Measurements from ENCODE around the gene PCF11.

Gene PCF11, protein sequence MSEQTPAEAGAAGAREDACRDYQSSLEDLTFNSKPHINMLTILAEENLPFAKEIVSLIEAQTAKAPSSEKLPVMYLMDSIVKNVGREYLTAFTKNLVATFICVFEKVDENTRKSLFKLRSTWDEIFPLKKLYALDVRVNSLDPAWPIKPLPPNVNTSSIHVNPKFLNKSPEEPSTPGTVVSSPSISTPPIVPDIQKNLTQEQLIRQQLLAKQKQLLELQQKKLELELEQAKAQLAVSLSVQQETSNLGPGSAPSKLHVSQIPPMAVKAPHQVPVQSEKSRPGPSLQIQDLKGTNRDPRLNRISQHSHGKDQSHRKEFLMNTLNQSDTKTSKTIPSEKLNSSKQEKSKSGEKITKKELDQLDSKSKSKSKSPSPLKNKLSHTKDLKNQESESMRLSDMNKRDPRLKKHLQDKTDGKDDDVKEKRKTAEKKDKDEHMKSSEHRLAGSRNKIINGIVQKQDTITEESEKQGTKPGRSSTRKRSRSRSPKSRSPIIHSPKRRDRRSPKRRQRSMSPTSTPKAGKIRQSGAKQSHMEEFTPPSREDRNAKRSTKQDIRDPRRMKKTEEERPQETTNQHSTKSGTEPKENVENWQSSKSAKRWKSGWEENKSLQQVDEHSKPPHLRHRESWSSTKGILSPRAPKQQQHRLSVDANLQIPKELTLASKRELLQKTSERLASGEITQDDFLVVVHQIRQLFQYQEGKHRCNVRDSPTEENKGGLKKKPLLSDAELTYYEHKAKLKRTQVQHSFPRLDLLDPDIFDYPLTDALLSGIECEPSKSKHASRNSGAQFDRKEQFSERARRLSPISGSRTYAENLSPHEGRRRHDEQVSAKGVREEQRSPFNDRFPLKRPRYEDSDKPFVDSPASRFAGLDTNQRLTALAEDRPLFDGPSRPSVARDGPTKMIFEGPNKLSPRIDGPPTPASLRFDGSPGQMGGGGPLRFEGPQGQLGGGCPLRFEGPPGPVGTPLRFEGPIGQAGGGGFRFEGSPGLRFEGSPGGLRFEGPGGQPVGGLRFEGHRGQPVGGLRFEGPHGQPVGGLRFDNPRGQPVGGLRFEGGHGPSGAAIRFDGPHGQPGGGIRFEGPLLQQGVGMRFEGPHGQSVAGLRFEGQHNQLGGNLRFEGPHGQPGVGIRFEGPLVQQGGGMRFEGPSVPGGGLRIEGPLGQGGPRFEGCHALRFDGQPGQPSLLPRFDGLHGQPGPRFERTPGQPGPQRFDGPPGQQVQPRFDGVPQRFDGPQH (N-terminal part only)

DNA sequence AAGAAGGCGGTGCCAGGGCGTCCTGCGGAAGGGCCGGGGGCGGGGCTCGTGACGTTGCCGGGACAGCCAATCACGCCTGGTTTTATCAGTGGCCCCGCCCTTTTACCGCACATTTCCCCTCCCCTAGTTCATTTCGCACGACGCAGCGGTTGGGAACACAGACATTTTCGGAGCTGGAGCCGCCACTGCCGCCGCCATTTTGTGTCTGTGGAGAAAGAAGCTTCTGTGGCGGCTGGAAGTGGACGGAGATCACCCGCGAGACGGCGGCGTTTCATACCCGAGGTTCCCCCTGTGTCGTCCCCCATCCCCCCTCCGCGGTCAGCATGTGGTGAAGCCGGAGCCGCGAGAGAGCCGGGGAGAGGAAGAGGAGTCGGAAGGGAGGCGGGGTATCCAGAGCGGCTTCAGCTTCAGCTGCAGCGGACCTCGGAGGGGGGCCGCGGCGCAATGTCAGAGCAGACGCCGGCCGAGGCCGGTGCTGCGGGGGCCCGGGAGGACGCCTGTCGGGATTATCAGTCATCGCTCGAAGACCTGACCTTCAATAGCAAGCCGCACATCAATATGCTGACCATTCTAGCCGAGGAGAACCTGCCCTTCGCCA lies at the start of gene PCF11:
TSS of gene PCF11 (plus strand) at position 136 of the 598 bp plus-strand sequence. CDS start at position 445, 309 bp downstream.
- Mint-ChIP-seq H3K9me3 (no peaks in the 10 kb centered on the region), H3K4me1 (peaks cover 28% of the 10 kb centered on the region), H3K27ac (peak within 1 kb of the TSS; percentile 99 to 100 (median 100)), H3K4me3 (peak within 1 kb of the TSS; percentile 98 to 100 (median 99)), H3K36me3 (ENCODE audit: low read depth) (peaks cover 27% of the 10 kb centered on the region), H3K27me3 (ENCODE audit: low read depth) (no peaks in the 10 kb centered on the region)
- TF ChIP-seq, protein P1, sequence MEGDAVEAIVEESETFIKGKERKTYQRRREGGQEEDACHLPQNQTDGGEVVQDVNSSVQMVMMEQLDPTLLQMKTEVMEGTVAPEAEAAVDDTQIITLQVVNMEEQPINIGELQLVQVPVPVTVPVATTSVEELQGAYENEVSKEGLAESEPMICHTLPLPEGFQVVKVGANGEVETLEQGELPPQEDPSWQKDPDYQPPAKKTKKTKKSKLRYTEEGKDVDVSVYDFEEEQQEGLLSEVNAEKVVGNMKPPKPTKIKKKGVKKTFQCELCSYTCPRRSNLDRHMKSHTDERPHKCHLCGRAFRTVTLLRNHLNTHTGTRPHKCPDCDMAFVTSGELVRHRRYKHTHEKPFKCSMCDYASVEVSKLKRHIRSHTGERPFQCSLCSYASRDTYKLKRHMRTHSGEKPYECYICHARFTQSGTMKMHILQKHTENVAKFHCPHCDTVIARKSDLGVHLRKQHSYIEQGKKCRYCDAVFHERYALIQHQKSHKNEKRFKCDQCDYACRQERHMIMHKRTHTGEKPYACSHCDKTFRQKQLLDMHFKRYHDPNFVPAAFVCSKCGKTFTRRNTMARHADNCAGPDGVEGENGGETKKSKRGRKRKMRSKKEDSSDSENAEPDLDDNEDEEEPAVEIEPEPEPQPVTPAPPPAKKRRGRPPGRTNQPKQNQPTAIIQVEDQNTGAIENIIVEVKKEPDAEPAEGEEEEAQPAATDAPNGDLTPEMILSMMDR (IDR thresholded peaks at IDR 0.05; ENCODE audit: unreplicated experiment in 3 of 3), result no peak

DNA sequence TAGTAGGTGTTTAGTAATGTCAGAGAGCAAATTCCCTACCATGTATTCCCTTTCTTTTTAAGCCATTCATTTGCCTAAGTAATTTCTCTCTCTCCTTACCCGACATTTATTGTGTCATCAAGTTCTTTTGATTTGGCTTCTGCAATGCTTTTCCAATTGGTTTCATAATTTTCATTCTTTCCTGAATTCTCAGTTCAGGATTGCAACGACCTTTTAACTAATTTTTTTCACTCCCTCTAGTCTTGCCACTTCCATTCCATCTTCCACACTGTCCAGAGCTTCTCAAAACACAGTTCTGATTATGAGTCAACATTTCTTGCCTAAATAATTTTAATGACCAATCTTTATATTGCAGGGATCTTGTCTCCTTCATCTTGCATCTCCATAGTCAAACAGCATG lies 44.0 kb upstream of the PCF11 start:
- Mint-ChIP-seq H3K27ac (no peak overlapping the region), H3K4me1 (peaks cover 11% of the 10 kb centered on the region), H3K27me3 (ENCODE audit: low read depth) (no peaks in the 10 kb centered on the region), H3K36me3 (ENCODE audit: low read depth) (no peaks in the 10 kb centered on the region), H3K9me3 (no peaks in the 10 kb centered on the region), H3K4me3 (no peak overlapping the region)
- TF ChIP-seq, protein P1 (IDR thresholded peaks at IDR 0.05; ENCODE audit: unreplicated experiment in 3 of 3), result no peak

DNA sequence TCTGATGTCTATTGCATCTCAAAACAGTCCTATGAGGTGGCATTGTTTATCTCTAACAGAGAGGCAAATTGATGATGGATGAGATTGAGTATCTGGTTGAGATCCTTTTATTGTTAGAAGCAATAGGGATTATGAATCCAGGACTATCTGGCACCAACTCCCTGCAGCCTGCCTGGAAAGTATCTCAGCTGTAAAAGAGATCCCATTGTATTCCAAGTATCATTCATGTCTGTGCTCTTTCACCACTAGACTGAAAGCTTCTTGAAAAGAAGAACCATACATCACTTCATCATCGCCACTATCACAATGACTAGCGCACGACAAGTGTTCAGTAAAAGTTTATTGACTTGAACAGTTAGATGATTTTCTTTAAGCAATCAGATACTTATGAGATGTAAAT lies 41.9 kb upstream of the PCF11 start:
- no peaks in the 10 kb centered on the region for H3K27me3 Mint-ChIP-seq (ENCODE audit: low read depth)
- no peak overlapping the region for H3K27ac Mint-ChIP-seq
- no peaks in the 10 kb centered on the region for H3K9me3 Mint-ChIP-seq
- H3K4me1 Mint-ChIP-seq, result peaks cover 24% of the 10 kb centered on the region
- TF ChIP-seq, protein P1 (IDR thresholded peaks at IDR 0.05; ENCODE audit: unreplicated experiment in 3 of 3), result no peak
- no peaks in the 10 kb centered on the region for H3K36me3 Mint-ChIP-seq (ENCODE audit: low read depth)
- no peak overlapping the region for H3K4me3 Mint-ChIP-seq

DNA sequence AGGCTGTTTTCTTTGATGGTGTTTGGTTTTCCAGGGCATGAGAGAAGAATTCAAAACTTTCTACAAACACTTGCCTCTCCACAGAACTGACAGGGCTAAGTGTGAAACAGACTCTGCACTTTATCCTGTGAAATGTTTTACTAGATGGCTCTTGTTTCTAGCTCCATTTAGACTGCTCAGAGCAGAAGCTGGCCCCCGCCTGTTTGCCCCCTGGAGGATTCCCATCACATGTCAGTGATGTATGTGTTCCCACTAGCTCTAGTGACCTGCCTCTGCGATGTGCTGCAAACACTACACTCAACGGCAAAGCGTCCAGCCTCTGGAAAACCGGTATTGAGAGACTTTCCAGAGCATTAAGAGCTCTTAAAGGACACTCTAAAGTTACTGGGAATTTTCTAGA lies 41.4 kb upstream of the PCF11 start:
- no peaks in the 10 kb centered on the region for H3K27me3 Mint-ChIP-seq (ENCODE audit: low read depth)
- no peaks in the 10 kb centered on the region for H3K36me3 Mint-ChIP-seq (ENCODE audit: low read depth)
- TF ChIP-seq, protein P1 (IDR thresholded peaks at IDR 0.05; ENCODE audit: unreplicated experiment in 3 of 3), result no peak
- H3K4me3 Mint-ChIP-seq, result no peak overlapping the region
- no peak overlapping the region for H3K27ac Mint-ChIP-seq
- H3K4me1 Mint-ChIP-seq, result peaks cover 24% of the 10 kb centered on the region
- no peaks in the 10 kb centered on the region for H3K9me3 Mint-ChIP-seq

DNA sequence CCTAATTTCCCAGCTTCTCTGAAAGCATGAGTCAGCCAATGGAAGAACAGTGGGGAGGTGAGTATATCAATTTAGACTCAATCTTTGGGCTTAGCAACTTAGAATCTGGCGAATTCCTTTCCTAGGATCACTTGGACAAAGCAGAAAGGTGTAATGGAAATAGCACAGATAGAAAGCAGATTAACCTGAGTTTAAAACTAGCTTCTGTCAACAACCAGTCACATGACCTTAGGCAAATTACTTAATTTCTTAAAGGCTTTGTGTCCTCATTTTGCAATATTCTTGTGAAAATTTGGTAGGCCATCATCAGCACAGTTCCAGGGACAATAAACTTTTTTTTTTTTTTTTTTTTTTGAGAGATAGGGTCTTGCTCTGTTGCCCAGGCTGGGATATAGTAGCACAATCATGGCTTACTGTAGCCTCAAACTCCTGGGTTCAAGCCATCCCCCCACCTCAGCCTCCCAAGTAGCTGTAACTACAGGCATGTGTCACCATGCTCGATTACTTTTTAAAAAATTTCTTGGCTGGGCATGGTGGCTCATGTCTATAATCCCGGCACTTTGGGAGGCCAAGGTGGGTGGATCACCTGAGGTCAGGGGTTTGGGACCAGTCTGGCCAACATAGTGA lies 40.8 kb upstream of the PCF11 start:
- Mint-ChIP-seq H3K27me3 (ENCODE audit: low read depth) (no peaks in the 10 kb centered on the region), H3K27ac (no peak overlapping the region), H3K4me3 (no peak overlapping the region), H3K36me3 (ENCODE audit: low read depth) (no peaks in the 10 kb centered on the region), H3K9me3 (no peaks in the 10 kb centered on the region), H3K4me1 (peaks cover 24% of the 10 kb centered on the region)
- TF ChIP-seq, protein P1 (IDR thresholded peaks at IDR 0.05; ENCODE audit: unreplicated experiment in 3 of 3), result no peak

All from nephron (organoid).